ENCODE results near the gene KRT73.

GRCh38 chr12:52581481-52581880 is 36.9 kb downstream of the KRT73 start:
- TF ChIP-seq CTCF (IDR thresholded peaks at IDR 0.05) (no peak), POLR2AphosphoS5 (IDR thresholded peaks at IDR 0.05) (no peak), POLR2A (IDR thresholded peaks at IDR 0.05) (no peak)
